Psoas muscle (tissue), 8 donors: ENCODE results near the gene NUDT7. TPM values are rescaled to one million over a fixed set of nuclear protein-coding genes. Genes with fewer than 3 reads are reported as not detected.

Experiments used
- ATAC-seq, 4 donors: fragments of 200-7000 bp; cut with Tn5 transposase; one replicate each; pipeline ENCODE4 v1.9.1; 2020; ENCODE audit warnings: moderate library complexity in 3 of 4, mild to moderate bottlenecking in 2 of 4
- DNase-seq, 2 donors: peaks; one replicate each; pipeline ENCODE4 v3.0.0-alpha.2; 2020
- H3K27ac ChIP-seq: fragments of 200-600 bp; one replicate; pipeline ENCODE4 v1.8.0; 2022
- H3K27me3 ChIP-seq, 3 donors: fragments of 200-600 bp in 1 of 3; one replicate each; pipeline versions ENCODE4 v1.6.1 to v1.8.0; 2013 to 2022; ENCODE audit warnings: low read length in 2 of 3, mild to moderate bottlenecking in 2 of 3, moderate library complexity in 1 of 3; ENCODE audit not compliant: insufficient read depth in 3 of 3
- H3K36me3 ChIP-seq, 2 donors: fragments of 200-600 bp in 1 of 2; one replicate each; pipeline versions ENCODE4 v1.6.1 to v1.8.0; 2013 to 2022; ENCODE audit warnings: low read depth in 1 of 2, mild to moderate bottlenecking in 1 of 2, moderate library complexity in 1 of 2; ENCODE audit not compliant: insufficient read depth in 1 of 2
- H3K4me1 ChIP-seq: fragments of 200-600 bp; one replicate; pipeline ENCODE4 v1.8.0; 2022
- H3K4me3 ChIP-seq: fragments of 200-600 bp; one replicate; pipeline ENCODE4 v1.8.0; 2022; ENCODE audit warnings: mild to moderate bottlenecking
- H3K9me3 ChIP-seq: fragments of 200-600 bp; one replicate; pipeline ENCODE4 v1.8.0; 2022
- CTCF ChIP-seq: fragments of 200-600 bp; IDR thresholded peaks from one replicate; pipeline ENCODE4 v1.8.0; 2022; ENCODE audit warnings: antibody characterized with exemption
- WGBS, 3 donors: extraction: QIAGEN DNeasy Blood & Tissue Kit; methylation state at CpG; one replicate each; pipeline versions ENCODE4 v1.1.6 to v1.1.7; 2013; 5-methylcytosine and 5-hydroxymethylcytosine counted together
- intact Hi-C, 2 donors: fragments of 100-400 bp; cut with DNase I; formaldehyde crosslinking; loops; one replicate each; pipeline versions ENCODE4 v1.11.0 to v1.14.2; 2022
- polyA plus RNA-seq, 3 donors: library from polyadenylated mRNA; stranded (reverse); fragments of 200-250 nt; gene quantifications; one replicate each; pipeline ENCODE4 v1.2.3, GENCODE V29; 2013
- total RNA-seq, 4 donors: library from RNA; stranded (reverse); fragmentation: NEBNext Ultra II Directional in 2 of 4; extraction: Animal tissue kit (Norgen Biotek cat#: 25700) in 2 of 4; gene quantifications; one replicate each; pipeline versions ENCODE4 v1.2.1 to v1.2.4, GENCODE V29; 2021 to 2023
- donor health status: healthy with polysubstance abuse.
- donor health status: DM: no; HTN: no; CAD: no; lungs with moderate emphysema.
- donor health status: Bipolar disorder and iron deficiency.
- donor health status: healthy.
- donor health status: DM: yes; HTN: yes; CAD: no.
- donor health status: DM: no; HTN: no; CAD: no.
- donor health status: DM: no; HTN: no; CAD: no.
- donor health status: DM: yes; HTN: yes; CAD: no.

The NUDT7 gene
- total and polyA plus RNA-seq, 7 donors, result 2.3 to 8.3 (median 5.3) TPM

- ATAC-seq, result no peak
- WGBS, 3 donors, result 83 to 100% methylated on average over 1 of the region's 1 CpG; no CpG with 5 or more reads in 1 of the 3 donors
- no peak overlapping the region for H3K27ac ChIP-seq
- H3K4me3 ChIP-seq, result no peak overlapping the region
- no peak for TF ChIP-seq CTCF
- H3K4me1 ChIP-seq, result no peaks in the 10 kb centered on the region
- DNase-seq, result no peak
- no peaks in the 10 kb centered on the region for H3K36me3 ChIP-seq
- intact Hi-C loops, result no loop called here
- no peaks in the 10 kb centered on the region for H3K9me3 ChIP-seq
- no peaks in the 10 kb centered on the region for H3K27me3 ChIP-seq
Observed at GRCh38 chr16:77692612-77693011, 29.7 kb upstream of the NUDT7 start.

- H3K27me3 ChIP-seq, result no peaks in the 10 kb centered on the region
- no peaks in the 10 kb centered on the region for H3K36me3 ChIP-seq
- H3K9me3 ChIP-seq, result no peaks in the 10 kb centered on the region
- H3K4me1 ChIP-seq, result no peaks in the 10 kb centered on the region
- DNase-seq, result no peak
- intact Hi-C loops, result no loop called here
- no peak for TF ChIP-seq CTCF
- no peak overlapping the region for H3K27ac ChIP-seq
- no peak overlapping the region for H3K4me3 ChIP-seq
- ATAC-seq, result no peak
Observed at GRCh38 chr16:77696149-77696548, 26.2 kb upstream of the NUDT7 start.

GRCh38 chr16:77700846-77701245, 21.5 kb upstream of the NUDT7 start:
- 85 to 91% (median 90%) methylated on average over 1 of the region's 1 CpG for WGBS, 3 donors
- Histone ChIP-seq H3K36me3 (no peaks in the 10 kb centered on the region), H3K27me3 (no peaks in the 10 kb centered on the region), H3K4me1 (no peaks in the 10 kb centered on the region), H3K27ac (no peak overlapping the region), H3K4me3 (no peak overlapping the region), H3K9me3 (no peaks in the 10 kb centered on the region)
- no peak for TF ChIP-seq CTCF
- intact Hi-C loops, result no loop called here
- DNase-seq, result no peak
- no peak for ATAC-seq

- no peak overlapping the region for H3K4me3 ChIP-seq
- no peaks in the 10 kb centered on the region for H3K36me3 ChIP-seq
- DNase-seq (no peak), ATAC-seq (no peak)
- intact Hi-C loops, result no loop called here
- WGBS, 3 donors, result 63 to 79% (median 76%) methylated on average over 4 of the region's 4 CpGs
- H3K27ac ChIP-seq, result no peak overlapping the region
- peaks cover 0 to 5% (median 0%) of the 10 kb centered on the region in 3 donors for H3K27me3 ChIP-seq
- TF ChIP-seq CTCF, result no peak
- no peaks in the 10 kb centered on the region for H3K4me1 ChIP-seq
- H3K9me3 ChIP-seq, result no peaks in the 10 kb centered on the region
Observed at GRCh38 chr16:77705351-77705750, 17.0 kb upstream of the NUDT7 start.

GRCh38 chr16:77711179-77711578, 11.1 kb upstream of the NUDT7 start:
- no peak for TF ChIP-seq CTCF

More at GRCh38 chr16:77711179-77711578, 11.1 kb upstream of the NUDT7 start:
- no peak overlapping the region for H3K4me3 ChIP-seq
- DNase-seq, result no peak
- no peaks in the 10 kb centered on the region for H3K9me3 ChIP-seq
- H3K36me3 ChIP-seq, result no peaks in the 10 kb centered on the region
- WGBS, 3 donors, result 64 to 79% (median 73%) methylated on average over 1 of the region's 1 CpG
- H3K27ac ChIP-seq, result no peak overlapping the region
- intact Hi-C loops, result no loop called here
- no peak for ATAC-seq
- peaks cover 0 to 8% (median 0%) of the 10 kb centered on the region in 3 donors for H3K27me3 ChIP-seq
- H3K4me1 ChIP-seq, result no peaks in the 10 kb centered on the region
